T-helper 1 cell treated with Interleukin-12 subunit alpha and Interleukin-12 subunit beta and Interleukin-4 antibody, amounts not matched to agents 30 μg/mL and 1 μg/mL, for 36 hours (primary cell): ENCODE measurements around the gene PRKN.

Experiments
- H3K27ac Mint-ChIP-seq: one replicate; pipeline ENCODE4 v1.8.0; 2021; ENCODE audit warnings: mild to moderate bottlenecking, mixed read lengths
- H3K27me3 Mint-ChIP-seq: one replicate; pipeline ENCODE4 v1.8.0; 2021; ENCODE audit warnings: low read depth, mixed read lengths
- H3K36me3 Mint-ChIP-seq: one replicate; pipeline ENCODE4 v1.8.0; 2021; ENCODE audit warnings: low read depth, mixed read lengths
- H3K4me1 Mint-ChIP-seq: one replicate; pipeline ENCODE4 v1.8.0; 2021; ENCODE audit warnings: low read depth, mixed read lengths
- H3K4me3 Mint-ChIP-seq: one replicate; pipeline ENCODE4 v1.8.0; 2021; ENCODE audit warnings: mild to moderate bottlenecking, moderate library complexity, mixed read lengths
- H3K9me3 Mint-ChIP-seq: one replicate; pipeline ENCODE4 v1.8.0; 2021; ENCODE audit warnings: mixed read lengths

Gene PRKN

DNA sequence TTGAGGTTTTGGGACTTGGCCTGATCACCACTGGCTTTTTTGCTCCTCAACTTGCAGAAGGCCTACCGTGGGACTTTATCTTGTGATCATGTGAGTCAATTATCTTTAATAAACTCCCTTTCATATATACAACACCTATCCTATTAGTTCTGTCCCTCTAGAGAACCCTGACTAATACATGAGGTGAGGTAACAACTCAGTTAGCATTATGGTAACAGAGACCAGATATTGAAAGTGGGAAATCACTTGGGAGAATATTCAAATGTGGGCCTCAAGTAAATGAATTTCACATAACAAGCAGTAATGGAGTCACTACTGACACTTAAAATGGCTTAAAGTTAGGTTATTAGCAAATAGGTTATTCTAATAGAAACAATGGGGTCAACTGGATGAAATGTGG is 1015.6 kb downstream of the PRKN start:
- Mint-ChIP-seq H3K9me3 (no peaks in the 10 kb centered on the region), H3K4me3 (no peak overlapping the region), H3K36me3 (no peaks in the 10 kb centered on the region), H3K27ac (no peak overlapping the region), H3K27me3 (no peaks in the 10 kb centered on the region), H3K4me1 (no peaks in the 10 kb centered on the region)

DNA sequence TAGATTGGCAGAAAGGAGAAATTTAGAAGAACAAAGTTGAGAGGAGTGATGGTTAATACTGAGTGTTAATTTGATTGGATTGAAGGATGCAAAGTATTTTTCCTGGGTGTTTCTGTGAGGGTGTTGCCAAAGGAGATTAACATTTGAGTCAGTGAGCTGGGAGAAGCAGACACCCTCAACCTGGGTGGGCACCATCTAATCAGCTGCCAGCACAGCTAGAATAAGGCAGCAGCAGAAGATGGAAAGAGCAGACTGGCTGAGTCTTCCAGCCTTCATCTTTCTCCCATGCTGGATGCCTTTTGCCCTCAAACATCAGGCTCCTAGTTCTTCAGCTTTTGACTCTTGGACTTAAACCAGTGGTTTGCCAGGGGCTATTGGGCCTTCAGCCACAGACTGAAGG is 1016.1 kb downstream of the PRKN start:
- Mint-ChIP-seq H3K27me3 (no peaks in the 10 kb centered on the region), H3K4me1 (no peaks in the 10 kb centered on the region), H3K27ac (no peak overlapping the region), H3K4me3 (no peak overlapping the region), H3K36me3 (no peaks in the 10 kb centered on the region), H3K9me3 (no peaks in the 10 kb centered on the region)

DNA sequence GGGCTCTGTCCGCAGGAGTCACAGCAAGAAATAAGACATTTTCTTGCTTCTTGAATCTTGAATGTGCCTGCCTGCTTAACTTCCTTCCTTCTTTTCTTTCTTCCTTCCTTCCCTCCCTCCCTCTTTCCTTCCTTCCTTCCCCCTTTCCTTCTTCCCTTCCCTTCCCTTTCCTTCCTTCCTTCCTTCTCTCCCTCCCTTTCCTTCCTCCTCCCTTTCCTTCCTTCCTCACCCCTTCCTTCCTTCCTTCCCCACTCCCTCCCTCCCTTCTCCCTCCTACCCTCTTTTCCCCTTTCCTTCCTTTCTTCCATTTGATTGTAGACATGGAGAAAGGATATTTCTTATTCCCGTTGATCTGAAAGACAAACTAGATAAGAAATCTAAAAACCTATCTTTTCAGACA is 1016.9 kb downstream of the PRKN start:
- Mint-ChIP-seq H3K27ac (no peak overlapping the region), H3K4me1 (no peaks in the 10 kb centered on the region), H3K4me3 (no peak overlapping the region), H3K9me3 (no peaks in the 10 kb centered on the region), H3K27me3 (no peaks in the 10 kb centered on the region), H3K36me3 (no peaks in the 10 kb centered on the region)

DNA sequence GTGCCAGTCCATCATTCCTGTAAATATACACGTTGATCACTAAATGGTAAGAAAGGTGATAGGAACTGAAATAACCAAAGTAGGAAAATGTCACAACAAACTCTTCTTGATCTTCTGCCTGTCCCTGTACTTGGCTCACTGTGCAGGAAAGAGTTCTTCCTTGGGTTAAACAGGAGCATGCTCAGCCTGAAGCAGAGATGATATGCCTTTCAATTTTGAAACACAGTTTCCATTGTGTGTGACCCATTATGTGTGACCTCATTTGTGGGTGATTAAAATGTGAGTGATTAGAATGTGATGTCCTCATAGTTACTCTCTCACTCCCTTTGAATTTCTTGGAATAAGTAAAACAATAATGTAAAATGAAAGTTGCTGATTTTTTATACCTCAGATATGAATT is 1026.5 kb downstream of the PRKN start:
- Mint-ChIP-seq H3K36me3 (no peaks in the 10 kb centered on the region), H3K4me3 (no peak overlapping the region), H3K9me3 (no peaks in the 10 kb centered on the region), H3K4me1 (no peaks in the 10 kb centered on the region), H3K27me3 (peaks cover 6% of the 10 kb centered on the region), H3K27ac (no peak overlapping the region)

DNA sequence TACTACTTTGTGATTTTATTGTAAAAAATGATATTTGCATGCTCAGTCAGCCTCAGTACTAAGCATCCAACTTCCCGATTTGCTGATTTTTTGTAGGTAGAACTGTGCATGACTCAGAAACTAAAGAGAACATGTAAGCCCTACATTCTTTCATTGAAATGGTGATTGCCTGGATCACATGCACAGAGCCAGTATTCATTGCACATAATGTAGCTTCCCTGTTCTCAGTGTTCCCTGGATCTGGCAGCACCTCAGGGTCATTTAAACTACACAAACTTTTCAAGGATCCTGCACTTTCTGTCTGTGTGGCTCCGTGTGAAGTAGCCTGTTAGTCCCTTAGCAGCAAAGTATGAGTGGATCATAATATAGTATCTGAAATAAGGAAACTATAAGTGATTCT is 1030.8 kb downstream of the PRKN start:
- H3K9me3 Mint-ChIP-seq = no peaks in the 10 kb centered on the region
- peaks cover 6% of the 10 kb centered on the region for H3K27me3 Mint-ChIP-seq
- no peaks in the 10 kb centered on the region for H3K36me3 Mint-ChIP-seq
- H3K4me1 Mint-ChIP-seq = no peaks in the 10 kb centered on the region
- no peak overlapping the region for H3K4me3 Mint-ChIP-seq
- no peak overlapping the region for H3K27ac Mint-ChIP-seq

DNA sequence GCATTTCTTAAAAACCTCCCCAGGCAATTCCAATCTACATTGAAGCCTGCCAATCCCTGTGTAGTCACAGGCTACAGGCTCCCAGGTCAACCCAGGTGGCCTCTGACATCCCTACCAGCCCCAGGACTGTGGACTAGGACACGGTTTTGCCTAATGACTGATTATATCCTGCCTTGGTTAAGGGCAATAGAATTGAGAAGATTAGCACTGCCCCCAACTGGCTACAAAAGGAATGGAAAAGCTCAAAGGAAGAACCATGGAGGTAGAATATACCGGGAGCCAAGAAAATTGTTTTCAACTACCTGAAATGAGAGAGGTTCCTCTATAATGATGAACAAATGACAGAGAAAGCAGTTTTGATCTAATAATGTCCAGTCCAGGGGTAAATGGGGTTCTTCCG is 1032.6 kb downstream of the PRKN start:
- H3K4me1 Mint-ChIP-seq = no peaks in the 10 kb centered on the region
- no peak overlapping the region for H3K4me3 Mint-ChIP-seq
- no peak overlapping the region for H3K27ac Mint-ChIP-seq
- no peaks in the 10 kb centered on the region for H3K9me3 Mint-ChIP-seq
- H3K36me3 Mint-ChIP-seq = no peaks in the 10 kb centered on the region
- peaks cover 6% of the 10 kb centered on the region for H3K27me3 Mint-ChIP-seq

DNA sequence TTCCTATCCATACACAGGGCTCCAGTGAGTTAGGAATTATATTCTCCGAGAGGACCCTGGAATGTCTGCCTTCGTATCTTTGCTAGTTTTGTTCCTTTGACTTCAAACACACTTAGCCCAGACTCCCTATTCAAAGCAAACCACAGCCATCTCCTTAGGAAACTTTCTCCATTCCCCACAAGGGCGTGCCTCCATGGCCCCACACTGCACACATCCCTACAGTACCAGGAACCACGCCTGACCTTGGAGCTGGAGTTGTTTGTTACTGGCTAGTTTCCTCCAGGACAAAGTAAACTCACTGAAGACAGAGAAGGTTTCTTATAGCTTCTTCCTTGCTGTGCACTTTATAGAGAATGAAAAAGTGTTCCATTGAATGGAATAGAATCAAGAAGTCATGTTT is 1040.9 kb downstream of the PRKN start:
- Mint-ChIP-seq H3K27me3 (no peaks in the 10 kb centered on the region), H3K4me3 (no peak overlapping the region), H3K36me3 (no peaks in the 10 kb centered on the region), H3K27ac (no peak overlapping the region), H3K4me1 (no peaks in the 10 kb centered on the region), H3K9me3 (no peaks in the 10 kb centered on the region)

DNA sequence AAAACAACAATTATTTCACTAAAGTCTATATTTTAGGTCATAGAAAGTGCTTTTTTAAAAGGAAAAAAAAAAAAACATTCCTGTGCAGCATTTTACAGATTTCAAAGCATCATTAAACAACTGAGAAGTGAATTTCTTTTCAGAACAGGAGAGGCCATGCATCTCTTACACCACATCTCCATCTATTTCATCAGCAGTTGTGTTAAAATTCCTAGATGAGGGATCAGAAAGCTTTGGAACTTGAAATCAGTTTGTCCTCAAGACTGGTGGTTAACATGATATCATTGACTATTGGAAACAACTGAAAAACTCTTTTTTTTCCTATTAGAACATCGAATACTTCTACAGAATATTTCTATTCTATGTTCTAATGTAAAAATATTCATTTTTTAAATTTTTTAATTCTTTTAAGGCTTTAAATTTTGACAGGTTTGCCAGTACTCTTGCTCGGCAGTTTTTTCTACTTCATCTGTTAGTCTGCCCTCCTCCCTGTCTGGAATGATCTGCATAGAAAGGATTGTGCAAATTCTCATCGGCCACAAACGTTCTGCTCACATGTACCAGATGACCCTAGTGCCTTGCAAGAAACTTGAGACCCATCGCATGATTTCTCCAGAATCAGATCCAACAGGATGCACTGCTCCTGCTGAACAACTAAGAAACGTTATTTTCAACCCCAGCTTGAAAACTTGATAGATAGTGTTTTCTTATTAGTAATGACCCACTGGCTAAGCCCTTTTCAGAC is 1042.7 kb downstream of the PRKN start:
- Mint-ChIP-seq H3K27ac (no peak overlapping the region), H3K9me3 (no peaks in the 10 kb centered on the region), H3K4me1 (no peaks in the 10 kb centered on the region), H3K27me3 (no peaks in the 10 kb centered on the region), H3K36me3 (no peaks in the 10 kb centered on the region), H3K4me3 (no peak overlapping the region)

DNA sequence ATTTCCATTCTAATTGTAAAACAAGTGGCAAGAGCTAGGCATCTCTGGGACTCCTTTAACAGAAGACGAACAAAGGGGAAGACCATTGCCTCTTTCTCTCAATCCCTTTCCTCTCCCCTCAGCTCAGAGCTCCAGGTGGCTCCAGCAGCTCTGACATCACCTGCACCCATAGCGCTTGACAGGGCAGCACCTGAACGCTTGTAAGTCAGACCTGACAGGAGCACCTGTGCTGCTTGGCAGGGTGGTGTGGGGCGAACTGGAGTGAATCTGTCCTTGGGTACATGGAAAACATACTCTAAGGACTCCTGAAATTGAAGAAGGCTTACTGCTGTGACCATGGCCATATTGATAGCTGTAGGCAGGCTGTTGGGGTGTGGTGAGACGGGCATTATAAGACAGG is 1044.2 kb downstream of the PRKN start:
- H3K27ac Mint-ChIP-seq = no peak overlapping the region
- no peaks in the 10 kb centered on the region for H3K27me3 Mint-ChIP-seq
- no peaks in the 10 kb centered on the region for H3K36me3 Mint-ChIP-seq
- H3K4me1 Mint-ChIP-seq = no peaks in the 10 kb centered on the region
- H3K4me3 Mint-ChIP-seq = no peak overlapping the region
- no peaks in the 10 kb centered on the region for H3K9me3 Mint-ChIP-seq

DNA sequence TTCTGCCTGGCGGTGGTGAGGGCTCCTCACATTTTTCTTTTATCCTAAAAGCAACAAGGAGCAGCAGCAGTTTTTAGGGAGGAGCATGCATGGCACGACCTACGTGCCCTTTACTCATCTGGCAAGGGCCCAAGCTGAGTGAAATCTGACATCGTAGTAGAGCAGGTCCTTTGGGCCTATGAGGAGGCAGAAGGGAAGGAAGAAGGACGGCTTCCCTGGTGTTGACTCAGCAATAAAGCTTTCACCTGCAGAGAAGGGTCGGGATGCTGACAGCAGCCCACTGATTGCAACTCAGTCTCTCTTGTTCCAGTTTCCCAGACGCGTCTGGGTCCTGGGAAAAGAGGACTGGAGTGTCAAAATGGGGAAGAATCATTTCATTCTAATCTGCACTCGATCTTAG is 1044.6 kb downstream of the PRKN start:
- H3K4me3 Mint-ChIP-seq = no peak overlapping the region
- H3K4me1 Mint-ChIP-seq = no peaks in the 10 kb centered on the region
- H3K27ac Mint-ChIP-seq = no peak overlapping the region
- H3K9me3 Mint-ChIP-seq = no peaks in the 10 kb centered on the region
- no peaks in the 10 kb centered on the region for H3K36me3 Mint-ChIP-seq
- no peaks in the 10 kb centered on the region for H3K27me3 Mint-ChIP-seq

DNA sequence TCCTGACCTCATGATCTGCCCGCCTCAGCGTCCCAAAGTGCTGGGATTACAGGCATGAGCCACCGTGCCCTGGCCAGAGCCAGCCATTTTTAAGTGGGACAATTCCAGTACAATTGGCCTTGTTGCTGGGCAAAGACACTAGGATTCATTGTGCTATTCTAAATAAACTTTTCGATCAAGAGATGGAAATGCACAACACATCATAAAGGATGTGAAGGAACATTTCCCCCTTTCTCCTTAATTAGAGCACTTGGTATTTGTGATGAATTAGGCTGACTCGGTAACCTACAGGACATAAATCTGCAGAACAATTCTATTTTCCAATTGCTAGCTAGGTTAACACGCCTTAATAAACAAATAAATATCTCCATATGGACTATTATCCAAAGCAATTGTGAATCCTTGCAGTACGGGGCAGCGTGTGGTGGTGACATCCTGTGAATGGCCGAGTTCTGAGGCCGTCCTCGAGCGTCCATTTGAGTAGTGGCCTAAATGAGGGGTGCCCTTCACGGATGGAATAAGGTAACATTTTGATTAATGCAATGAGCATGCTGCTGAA is 1047.5 kb downstream of the PRKN start:
- H3K4me1 Mint-ChIP-seq = no peaks in the 10 kb centered on the region
- no peak overlapping the region for H3K27ac Mint-ChIP-seq
- H3K4me3 Mint-ChIP-seq = no peak overlapping the region
- H3K9me3 Mint-ChIP-seq = no peaks in the 10 kb centered on the region
- H3K36me3 Mint-ChIP-seq = no peaks in the 10 kb centered on the region
- H3K27me3 Mint-ChIP-seq = no peaks in the 10 kb centered on the region

DNA sequence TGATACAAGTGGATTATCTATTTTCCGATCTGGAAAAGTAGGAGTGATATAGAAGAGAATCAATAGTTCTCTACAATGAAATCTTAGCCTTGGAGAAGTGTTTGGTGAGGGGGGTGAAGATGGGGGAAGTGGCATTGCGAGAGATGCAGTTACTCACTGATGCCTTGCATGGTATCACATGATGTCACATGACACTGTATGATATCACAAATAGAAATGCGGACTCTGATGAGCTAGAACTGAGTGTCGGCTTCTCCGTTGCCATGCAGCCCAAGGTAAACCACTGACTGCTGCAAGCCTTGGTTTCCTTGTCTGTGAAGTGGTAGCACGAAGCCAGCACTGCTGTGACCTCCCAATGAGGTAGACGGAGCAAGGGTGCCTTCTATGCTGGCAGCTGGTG is 1050.4 kb downstream of the PRKN start:
- H3K9me3 Mint-ChIP-seq = no peaks in the 10 kb centered on the region
- no peaks in the 10 kb centered on the region for H3K4me1 Mint-ChIP-seq
- no peak overlapping the region for H3K4me3 Mint-ChIP-seq
- H3K27ac Mint-ChIP-seq = no peak overlapping the region
- H3K27me3 Mint-ChIP-seq = no peaks in the 10 kb centered on the region
- no peaks in the 10 kb centered on the region for H3K36me3 Mint-ChIP-seq

DNA sequence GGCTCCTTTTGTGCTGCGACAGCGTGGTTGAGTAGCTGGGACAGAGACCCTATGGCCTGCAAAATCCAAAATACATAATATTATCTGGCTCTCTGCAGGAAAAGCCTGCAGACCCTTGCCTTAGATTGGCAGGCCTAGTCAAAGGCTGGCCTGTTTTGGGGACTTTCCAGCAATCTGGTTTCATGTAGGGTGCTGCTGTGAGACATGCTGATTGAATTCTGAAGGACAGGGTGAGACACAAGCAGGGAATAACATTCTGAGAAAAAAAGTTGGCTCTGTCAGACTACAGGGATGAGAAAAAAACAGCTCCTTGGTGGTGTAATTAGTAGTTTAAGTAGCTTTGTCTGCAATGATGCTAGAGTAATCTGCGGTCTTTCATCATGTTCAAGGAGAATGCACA is 1051.0 kb downstream of the PRKN start:
- Mint-ChIP-seq H3K27me3 (no peaks in the 10 kb centered on the region), H3K4me3 (no peak overlapping the region), H3K36me3 (no peaks in the 10 kb centered on the region), H3K4me1 (no peaks in the 10 kb centered on the region), H3K27ac (no peak overlapping the region), H3K9me3 (no peaks in the 10 kb centered on the region)

DNA sequence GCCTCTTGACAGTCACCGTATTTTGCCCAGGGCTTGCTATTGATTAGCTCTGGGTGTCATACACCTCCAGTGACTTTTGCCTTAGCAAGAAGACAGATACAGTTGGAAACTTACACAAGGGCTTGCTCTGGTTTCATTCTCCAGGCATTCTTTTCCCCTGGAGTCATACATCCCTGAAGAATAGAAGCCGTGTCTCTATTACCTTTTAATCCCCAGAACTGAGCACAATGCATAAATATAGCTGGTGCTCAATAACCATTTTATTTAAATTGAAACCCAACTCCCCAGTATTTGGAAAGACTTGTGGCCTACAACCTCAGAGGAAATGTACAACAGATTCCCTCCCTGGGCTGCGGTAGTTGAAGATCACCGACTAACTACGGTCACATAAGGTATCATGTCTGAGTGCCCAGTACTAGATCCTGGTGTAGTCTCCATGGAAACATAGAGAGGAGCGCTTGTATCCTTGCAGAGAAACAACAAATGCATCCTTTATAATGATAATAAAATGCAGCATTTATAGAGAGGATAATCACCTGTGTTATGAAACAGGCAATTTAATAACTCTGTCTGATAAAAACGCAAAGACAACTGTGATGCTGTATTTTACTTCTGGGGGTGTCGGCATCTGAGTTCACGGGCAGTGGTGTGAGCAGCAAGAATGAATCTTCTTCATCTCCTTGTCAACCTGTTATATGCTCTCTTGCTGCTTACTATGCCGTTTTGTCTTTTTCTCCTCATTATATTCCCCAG is 1052.5 kb downstream of the PRKN start:
- Mint-ChIP-seq H3K36me3 (no peaks in the 10 kb centered on the region), H3K4me3 (no peak overlapping the region), H3K27ac (no peak overlapping the region), H3K4me1 (no peaks in the 10 kb centered on the region), H3K27me3 (no peaks in the 10 kb centered on the region), H3K9me3 (no peaks in the 10 kb centered on the region)

DNA sequence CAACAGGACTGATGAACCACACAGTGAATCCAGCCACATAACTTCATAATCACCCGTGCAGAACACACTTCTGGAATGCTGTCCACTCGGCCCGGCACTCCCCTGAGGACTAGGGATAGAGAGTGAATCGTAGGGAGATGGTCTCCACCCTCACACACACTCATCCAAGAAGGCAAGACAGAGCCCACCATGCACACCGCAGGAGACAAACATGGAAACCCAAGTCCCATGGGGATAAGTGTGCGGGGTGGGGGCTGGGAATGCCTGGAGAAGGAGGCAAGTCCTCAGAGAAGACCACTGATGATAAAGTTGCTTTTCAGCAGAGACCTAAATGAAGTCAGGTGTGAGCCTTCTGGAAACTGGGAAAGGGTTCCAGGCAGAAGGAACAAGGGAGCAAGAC is 1054.5 kb downstream of the PRKN start:
- H3K36me3 Mint-ChIP-seq = no peaks in the 10 kb centered on the region
- no peaks in the 10 kb centered on the region for H3K4me1 Mint-ChIP-seq
- H3K27ac Mint-ChIP-seq = no peak overlapping the region
- H3K27me3 Mint-ChIP-seq = no peaks in the 10 kb centered on the region
- H3K4me3 Mint-ChIP-seq = no peak overlapping the region
- no peaks in the 10 kb centered on the region for H3K9me3 Mint-ChIP-seq
